Stimulated activated CD8-positive, alpha-beta memory T cell treated with anti-CD3 and anti-CD28 coated beads, Interleukin-7, amount 100 ng/mL, for 24 hours (primary cell): ENCODE data around the gene DLG2.

Experiments
- DNase-seq: peaks from one replicate; pipeline ENCODE4 v3.0.0-alpha.2; 2020; ENCODE audit warnings: low read depth

DLG2 gene

GRCh38 chr11:83678831-83679584 lies 1948.1 kb downstream of the DLG2 start:
- DNase-seq, result no peak

- DNase-seq, result no peak
These were observed 1949.4 kb downstream of the DLG2 start for GRCh38 chr11:83677730-83678129.

GRCh38 chr11:83676056-83676601 lies 1951.0 kb downstream of the DLG2 start:
- no peak for DNase-seq

- DNase-seq, result no peak
These were observed 1952.8 kb downstream of the DLG2 start for GRCh38 chr11:83674102-83674896.

- no peak for DNase-seq
These were observed 1955.9 kb downstream of the DLG2 start for GRCh38 chr11:83671289-83671688.

- DNase-seq, result no peak
These were observed 1961.0 kb downstream of the DLG2 start for GRCh38 chr11:83666149-83666548.

- DNase-seq, result no peak
These were observed 1963.2 kb downstream of the DLG2 start for GRCh38 chr11:83663988-83664387.

- no peak for DNase-seq
These were observed 1963.7 kb downstream of the DLG2 start for GRCh38 chr11:83663446-83663845.

- no peak for DNase-seq
These were observed 1964.7 kb downstream of the DLG2 start for GRCh38 chr11:83662494-83662893.

GRCh38 chr11:83661491-83662350 lies 1965.4 kb downstream of the DLG2 start:
- DNase-seq, result no peak

GRCh38 chr11:83659466-83659865 lies 1967.7 kb downstream of the DLG2 start:
- DNase-seq, result no peak

- no peak for DNase-seq
These were observed 1970.3 kb downstream of the DLG2 start for GRCh38 chr11:83656796-83657330.

GRCh38 chr11:83655976-83656375 lies 1971.2 kb downstream of the DLG2 start:
- DNase-seq, result no peak

GRCh38 chr11:83649528-83649855 lies 1977.7 kb downstream of the DLG2 start:
- DNase-seq, result no peak

- DNase-seq, result no peak
These were observed 1978.3 kb downstream of the DLG2 start for GRCh38 chr11:83648610-83649527.

GRCh38 chr11:83645561-83645960 lies 1981.6 kb downstream of the DLG2 start:
- no peak for DNase-seq

GRCh38 chr11:83643115-83643514 lies 1984.0 kb downstream of the DLG2 start:
- no peak for DNase-seq

GRCh38 chr11:83642500-83642899 lies 1984.6 kb downstream of the DLG2 start:
- no peak for DNase-seq

- no peak for DNase-seq
These were observed 1985.6 kb downstream of the DLG2 start for GRCh38 chr11:83641511-83641910.

- DNase-seq, result no peak
These were observed 1987.0 kb downstream of the DLG2 start for GRCh38 chr11:83639995-83640758.
